ENCODE measurements around the gene NANOS2.

Gene NANOS2

DNA sequence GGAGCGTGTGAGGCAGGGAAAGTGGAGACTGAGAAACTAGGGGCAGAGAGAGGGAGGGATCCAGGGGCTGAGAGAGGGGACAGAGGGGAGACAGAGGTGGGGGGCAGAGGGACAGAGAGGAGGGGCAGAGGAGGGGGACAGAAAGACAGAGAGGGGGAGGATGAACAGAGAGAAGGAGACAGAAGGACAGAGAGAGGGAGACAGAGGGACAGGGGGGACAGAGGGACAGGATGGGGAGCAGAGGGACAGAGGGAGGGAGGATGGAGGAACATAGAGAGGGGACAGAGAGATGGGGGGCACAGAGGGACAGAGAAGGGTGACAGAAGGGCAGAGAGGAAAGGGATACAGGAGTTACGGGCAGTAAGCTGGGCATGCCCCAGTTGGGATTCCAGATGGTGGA lies 14.7 kb upstream of the NANOS2 start:
- Histone ChIP-seq H3K9me3 (ENCODE audit: control insufficient read depth in 1 of 2, low read length in 2 of 2) (no peaks in the 10 kb centered on the region), H3K4me1 (ENCODE audit: control insufficient read depth in 1 of 2, insufficient read depth in 2 of 2, low read length in 2 of 2) (peaks cover 4 to 5% of the 10 kb centered on the region in 2 donors), H3K36me3 (ENCODE audit: control insufficient read depth in 1 of 2, insufficient read depth in 2 of 2, low read length in 2 of 2) (no peaks in the 10 kb centered on the region), H3K4me3 (ENCODE audit: low read depth in 1 of 2, low read length in 2 of 2) (no peak overlapping the region), H3K9ac (ENCODE audit: low read depth in 1 of 2, low read length in 2 of 2) (no peak overlapping the region), H3K27ac (ENCODE audit: low read depth, low read length) (no peak overlapping the region), H3K27me3 (ENCODE audit: control insufficient read depth in 1 of 2, insufficient read depth in 2 of 2, low read length in 2 of 2) (peaks cover 0 to 6% of the 10 kb centered on the region in 2 donors)

DNA sequence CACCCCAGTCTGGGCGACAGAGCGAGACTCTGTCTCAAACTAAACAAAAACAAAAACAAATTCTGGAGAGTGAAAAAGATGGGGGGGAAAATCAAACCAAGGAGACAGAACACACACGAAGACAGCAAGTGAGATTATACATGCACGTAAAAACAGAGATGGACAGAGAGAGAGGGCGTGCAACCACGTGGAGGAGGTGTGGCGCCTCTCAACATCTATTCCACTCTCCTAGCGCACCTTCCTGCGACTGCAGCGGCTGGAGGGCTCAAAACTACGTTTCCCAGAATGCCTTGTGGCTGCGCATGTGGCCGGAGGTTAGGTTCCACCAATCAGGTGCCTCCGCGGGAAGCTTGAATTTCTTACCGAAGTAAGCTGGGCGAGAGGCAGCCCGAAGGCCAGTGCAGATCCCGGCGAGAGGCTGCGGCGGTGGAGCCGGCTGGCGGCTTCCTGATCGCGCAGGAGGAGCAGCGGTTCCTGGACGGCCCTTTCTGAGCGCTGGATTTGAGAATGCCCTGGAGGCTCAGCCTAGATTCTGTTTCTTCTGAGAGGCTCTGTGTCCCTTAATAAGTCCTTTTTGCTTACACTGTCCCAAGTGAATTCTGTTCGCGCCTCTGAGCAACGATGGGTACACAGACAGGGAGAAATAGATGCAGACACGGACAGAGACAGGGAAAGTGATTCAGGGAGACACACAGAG lies 13.1 kb upstream of the NANOS2 start:
- Histone ChIP-seq H3K27ac (ENCODE audit: low read depth, low read length) (no peak overlapping the region), H3K36me3 (ENCODE audit: control insufficient read depth in 1 of 2, insufficient read depth in 2 of 2, low read length in 2 of 2) (no peaks in the 10 kb centered on the region), H3K4me3 (ENCODE audit: low read depth in 1 of 2, low read length in 2 of 2) (no peak overlapping the region), H3K4me1 (ENCODE audit: control insufficient read depth in 1 of 2, insufficient read depth in 2 of 2, low read length in 2 of 2) (peaks cover 4 to 5% of the 10 kb centered on the region in 2 donors), H3K9me3 (ENCODE audit: control insufficient read depth in 1 of 2, low read length in 2 of 2) (no peaks in the 10 kb centered on the region), H3K27me3 (ENCODE audit: control insufficient read depth in 1 of 2, insufficient read depth in 2 of 2, low read length in 2 of 2) (peaks cover 0 to 3% of the 10 kb centered on the region in 2 donors), H3K9ac (ENCODE audit: low read depth in 1 of 2, low read length in 2 of 2) (no peak overlapping the region)

DNA sequence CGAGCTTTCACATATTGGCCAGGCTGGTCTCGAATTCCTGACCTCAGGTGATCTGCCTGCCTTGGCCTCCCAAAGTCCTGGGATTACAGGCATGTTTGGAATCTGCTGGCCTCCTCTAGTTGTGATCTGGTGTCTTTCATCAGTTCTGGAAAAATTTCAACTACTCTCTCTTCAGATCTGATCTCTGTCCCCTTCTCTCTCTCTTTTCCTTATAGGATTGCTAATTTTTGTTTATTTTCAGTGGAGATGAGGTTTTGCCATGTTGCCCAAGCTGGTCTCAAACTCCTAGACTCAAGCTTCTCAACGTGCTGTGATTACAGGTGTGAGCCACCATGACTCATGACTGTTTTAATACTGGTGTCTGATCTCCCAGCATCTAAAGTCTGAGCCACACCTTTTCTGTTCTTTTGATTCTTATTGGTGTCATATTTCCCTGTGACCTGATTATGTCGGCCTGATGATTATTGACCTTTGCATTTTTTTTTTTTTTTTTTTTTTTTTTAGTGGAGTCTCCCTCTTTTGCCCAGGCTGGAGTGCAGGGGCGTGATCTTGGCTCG lies 10.4 kb upstream of the NANOS2 start:
- no peaks in the 10 kb centered on the region for H3K36me3 ChIP-seq (ENCODE audit: control insufficient read depth in 1 of 2, insufficient read depth in 2 of 2, low read length in 2 of 2)
- peaks cover 4 to 5% of the 10 kb centered on the region in 2 donors for H3K4me1 ChIP-seq (ENCODE audit: control insufficient read depth in 1 of 2, insufficient read depth in 2 of 2, low read length in 2 of 2)
- no peaks in the 10 kb centered on the region for H3K9me3 ChIP-seq (ENCODE audit: control insufficient read depth in 1 of 2, low read length in 2 of 2)
- H3K27ac ChIP-seq (ENCODE audit: low read depth, low read length) = no peak overlapping the region
- no peak overlapping the region for H3K9ac ChIP-seq (ENCODE audit: low read depth in 1 of 2, low read length in 2 of 2)
- no peak overlapping the region for H3K4me3 ChIP-seq (ENCODE audit: low read depth in 1 of 2, low read length in 2 of 2)
- H3K27me3 ChIP-seq (ENCODE audit: control insufficient read depth in 1 of 2, insufficient read depth in 2 of 2, low read length in 2 of 2) = peaks cover 0 to 8% of the 10 kb centered on the region in 2 donors

DNA sequence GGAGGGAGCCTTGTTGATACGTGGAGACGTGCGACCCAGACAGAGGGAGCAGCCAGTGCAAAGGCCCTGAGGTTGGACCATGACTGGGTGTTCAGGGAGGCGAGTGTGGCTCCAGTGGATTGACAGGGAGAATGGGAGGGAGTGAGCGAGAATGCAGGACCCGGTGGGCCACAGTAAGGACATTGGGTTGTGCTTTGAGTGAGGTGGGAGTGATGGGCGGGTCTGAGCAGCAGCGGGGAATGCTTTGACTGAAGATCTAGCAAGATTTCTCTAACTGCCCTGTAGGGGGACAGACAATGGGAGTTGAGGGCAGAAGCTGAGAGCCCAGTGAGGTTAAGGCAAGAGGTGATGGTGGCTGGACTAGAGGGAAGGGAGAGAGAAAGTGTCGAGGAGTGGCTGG lies 7.7 kb upstream of the NANOS2 start:
- Histone ChIP-seq H3K4me1 (ENCODE audit: control insufficient read depth in 1 of 2, insufficient read depth in 2 of 2, low read length in 2 of 2) (no peaks in the 10 kb centered on the region), H3K9ac (ENCODE audit: low read depth in 1 of 2, low read length in 2 of 2) (no peak overlapping the region), H3K27ac (ENCODE audit: low read depth, low read length) (no peak overlapping the region), H3K9me3 (ENCODE audit: control insufficient read depth in 1 of 2, low read length in 2 of 2) (no peaks in the 10 kb centered on the region), H3K4me3 (ENCODE audit: low read depth in 1 of 2, low read length in 2 of 2) (no peak overlapping the region), H3K36me3 (ENCODE audit: control insufficient read depth in 1 of 2, insufficient read depth in 2 of 2, low read length in 2 of 2) (no peaks in the 10 kb centered on the region), H3K27me3 (ENCODE audit: control insufficient read depth in 1 of 2, insufficient read depth in 2 of 2, low read length in 2 of 2) (peaks cover 0 to 14% of the 10 kb centered on the region in 2 donors)

DNA sequence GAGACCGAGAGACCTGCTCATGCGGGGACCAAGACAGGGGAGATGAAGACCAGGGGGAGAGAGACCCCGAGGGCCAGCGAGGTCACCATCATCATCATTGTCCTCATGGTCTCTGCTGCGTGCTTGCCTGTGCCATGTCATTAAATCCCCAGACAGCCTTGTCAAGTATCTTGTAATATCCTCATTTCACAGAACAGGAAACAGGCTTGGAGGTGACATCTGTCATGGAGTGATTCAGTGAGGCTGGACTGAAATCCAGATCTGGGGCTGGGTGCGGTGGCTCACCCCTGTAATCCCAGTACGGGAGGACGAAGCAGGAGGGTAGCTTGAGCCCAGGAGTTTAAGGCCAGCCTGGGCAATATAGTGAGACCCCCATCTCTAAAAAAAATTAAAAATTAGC lies 5.9 kb upstream of the NANOS2 start:
- H3K27ac ChIP-seq (ENCODE audit: low read depth, low read length) = no peak overlapping the region
- no peak overlapping the region for H3K4me3 ChIP-seq (ENCODE audit: low read depth in 1 of 2, low read length in 2 of 2)
- no peaks in the 10 kb centered on the region for H3K36me3 ChIP-seq (ENCODE audit: control insufficient read depth in 1 of 2, insufficient read depth in 2 of 2, low read length in 2 of 2)
- no peaks in the 10 kb centered on the region for H3K4me1 ChIP-seq (ENCODE audit: control insufficient read depth in 1 of 2, insufficient read depth in 2 of 2, low read length in 2 of 2)
- H3K9ac ChIP-seq (ENCODE audit: low read depth in 1 of 2, low read length in 2 of 2) = no peak overlapping the region
- peaks cover 0 to 14% of the 10 kb centered on the region in 2 donors for H3K27me3 ChIP-seq (ENCODE audit: control insufficient read depth in 1 of 2, insufficient read depth in 2 of 2, low read length in 2 of 2)
- H3K9me3 ChIP-seq (ENCODE audit: control insufficient read depth in 1 of 2, low read length in 2 of 2) = no peaks in the 10 kb centered on the region

DNA sequence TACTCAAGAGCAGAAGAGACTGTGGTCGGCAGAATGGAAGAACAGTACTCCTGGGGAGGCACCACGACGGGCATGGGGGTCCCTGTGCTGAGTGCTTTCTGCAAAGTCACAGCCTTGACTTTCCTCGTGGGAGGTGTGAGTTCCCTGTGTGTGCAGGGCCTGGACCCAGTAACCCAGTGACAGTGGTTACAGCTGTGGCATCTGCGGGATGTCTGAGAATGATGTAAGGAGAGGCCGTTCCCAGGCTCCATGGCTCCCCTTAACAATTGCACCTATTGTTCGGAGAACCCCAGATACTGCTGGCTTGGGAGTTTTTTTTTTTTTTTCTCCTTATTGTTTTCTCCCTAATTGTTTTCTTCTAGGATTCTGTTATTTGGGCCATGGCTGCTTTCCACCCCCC lies 5.1 kb upstream of the NANOS2 start:
- H3K4me1 ChIP-seq (ENCODE audit: control insufficient read depth in 1 of 2, insufficient read depth in 2 of 2, low read length in 2 of 2) = no peaks in the 10 kb centered on the region
- no peak overlapping the region for H3K9ac ChIP-seq (ENCODE audit: low read depth in 1 of 2, low read length in 2 of 2)
- H3K9me3 ChIP-seq (ENCODE audit: control insufficient read depth in 1 of 2, low read length in 2 of 2) = no peaks in the 10 kb centered on the region
- H3K4me3 ChIP-seq (ENCODE audit: low read depth in 1 of 2, low read length in 2 of 2) = no peak overlapping the region
- peaks cover 0 to 17% of the 10 kb centered on the region in 2 donors for H3K27me3 ChIP-seq (ENCODE audit: control insufficient read depth in 1 of 2, insufficient read depth in 2 of 2, low read length in 2 of 2)
- no peaks in the 10 kb centered on the region for H3K36me3 ChIP-seq (ENCODE audit: control insufficient read depth in 1 of 2, insufficient read depth in 2 of 2, low read length in 2 of 2)
- H3K27ac ChIP-seq (ENCODE audit: low read depth, low read length) = no peak overlapping the region

DNA sequence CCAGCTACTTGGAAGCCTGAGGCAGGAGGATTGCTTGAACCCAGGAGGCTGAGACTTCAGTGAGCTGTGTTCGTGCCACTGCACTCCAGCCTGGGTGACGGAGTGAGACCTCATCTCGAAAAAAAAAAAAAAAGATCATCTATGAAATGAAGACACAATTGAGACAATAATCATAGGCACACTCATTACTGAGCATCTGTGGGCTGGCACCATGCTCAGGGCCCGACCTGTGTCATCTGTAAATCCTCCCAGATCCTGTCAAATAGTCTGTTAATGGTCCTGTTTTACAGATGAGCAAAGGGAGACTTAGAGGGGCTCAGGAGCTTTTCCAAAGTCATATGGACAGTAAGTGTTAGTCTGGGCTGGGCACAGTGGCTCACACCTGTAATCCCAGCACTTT lies 4.1 kb upstream of the NANOS2 start:
- no peaks in the 10 kb centered on the region for H3K36me3 ChIP-seq (ENCODE audit: control insufficient read depth in 1 of 2, insufficient read depth in 2 of 2, low read length in 2 of 2)
- no peak overlapping the region for H3K9ac ChIP-seq (ENCODE audit: low read depth in 1 of 2, low read length in 2 of 2)
- no peak overlapping the region for H3K4me3 ChIP-seq (ENCODE audit: low read depth in 1 of 2, low read length in 2 of 2)
- no peak overlapping the region for H3K27ac ChIP-seq (ENCODE audit: low read depth, low read length)
- no peaks in the 10 kb centered on the region for H3K9me3 ChIP-seq (ENCODE audit: control insufficient read depth in 1 of 2, low read length in 2 of 2)
- H3K4me1 ChIP-seq (ENCODE audit: control insufficient read depth in 1 of 2, insufficient read depth in 2 of 2, low read length in 2 of 2) = no peaks in the 10 kb centered on the region
- H3K27me3 ChIP-seq (ENCODE audit: control insufficient read depth in 1 of 2, insufficient read depth in 2 of 2, low read length in 2 of 2) = peaks cover 0 to 17% of the 10 kb centered on the region in 2 donors

DNA sequence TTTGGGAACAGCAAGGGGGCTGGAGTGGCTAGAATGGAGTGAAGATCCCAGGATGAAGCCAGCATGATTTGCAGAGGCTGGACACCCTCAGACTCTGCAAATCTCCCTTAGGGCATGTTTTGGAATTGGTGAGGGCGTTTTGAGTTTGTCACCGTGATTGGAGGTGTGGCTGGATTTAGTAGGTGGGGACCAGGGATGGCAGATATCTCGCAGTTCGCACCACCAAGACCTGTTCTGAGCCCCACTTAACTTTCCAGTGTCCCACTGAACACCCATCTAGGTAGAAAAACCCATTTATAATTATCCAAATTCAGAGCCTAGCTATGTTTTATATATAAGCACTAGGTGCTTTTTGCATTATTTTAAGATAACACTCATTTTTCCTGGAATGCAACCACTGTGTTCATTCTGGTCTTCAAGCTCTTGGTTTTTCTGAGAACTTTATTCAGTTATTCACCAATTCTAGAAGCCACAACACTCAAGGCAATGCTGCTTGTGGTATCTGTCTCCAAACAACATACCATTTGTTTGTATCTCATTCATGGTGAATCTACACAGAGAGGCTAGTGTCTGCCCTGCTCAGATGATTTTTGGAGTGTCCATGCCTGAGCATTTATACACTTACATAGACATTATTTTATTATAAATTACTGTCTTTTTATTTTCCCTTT lies 3.0 kb upstream of the NANOS2 start:
- no peak overlapping the region for H3K4me3 ChIP-seq (ENCODE audit: low read depth in 1 of 2, low read length in 2 of 2)
- H3K9ac ChIP-seq (ENCODE audit: low read depth in 1 of 2, low read length in 2 of 2) = no peak overlapping the region
- H3K27ac ChIP-seq (ENCODE audit: low read depth, low read length) = no peak overlapping the region
- H3K36me3 ChIP-seq (ENCODE audit: control insufficient read depth in 1 of 2, insufficient read depth in 2 of 2, low read length in 2 of 2) = no peaks in the 10 kb centered on the region
- H3K4me1 ChIP-seq (ENCODE audit: control insufficient read depth in 1 of 2, insufficient read depth in 2 of 2, low read length in 2 of 2) = no peaks in the 10 kb centered on the region
- H3K27me3 ChIP-seq (ENCODE audit: control insufficient read depth in 1 of 2, insufficient read depth in 2 of 2, low read length in 2 of 2) = peaks cover 0 to 17% of the 10 kb centered on the region in 2 donors
- no peaks in the 10 kb centered on the region for H3K9me3 ChIP-seq (ENCODE audit: control insufficient read depth in 1 of 2, low read length in 2 of 2)

DNA sequence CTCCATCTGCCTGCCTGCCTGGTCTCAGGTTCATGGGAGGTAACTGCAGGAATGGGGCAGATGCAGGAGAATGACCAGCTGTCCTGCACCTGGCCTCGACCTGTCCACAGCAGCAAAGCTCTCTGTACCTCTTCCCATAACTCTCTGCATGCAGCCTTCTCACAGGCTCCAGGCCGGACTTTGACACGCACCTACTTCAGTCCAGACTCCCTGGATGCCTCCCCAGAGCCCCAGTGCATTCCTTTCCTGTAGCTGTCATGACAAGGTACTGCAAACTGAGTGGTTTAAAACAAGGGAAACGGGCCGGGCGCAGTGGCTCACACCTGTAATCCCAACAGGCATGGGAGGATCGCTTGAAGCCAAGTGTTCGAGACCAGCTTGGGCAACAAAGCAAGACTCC lies 3.3 kb downstream of the NANOS2 start:
- Histone ChIP-seq H3K4me1 (ENCODE audit: control insufficient read depth in 1 of 2, insufficient read depth in 2 of 2, low read length in 2 of 2) (no peaks in the 10 kb centered on the region), H3K27ac (ENCODE audit: low read depth, low read length) (no peak overlapping the region), H3K9ac (ENCODE audit: low read depth in 1 of 2, low read length in 2 of 2) (no peak overlapping the region), H3K36me3 (ENCODE audit: control insufficient read depth in 1 of 2, insufficient read depth in 2 of 2, low read length in 2 of 2) (no peaks in the 10 kb centered on the region), H3K27me3 (ENCODE audit: control insufficient read depth in 1 of 2, insufficient read depth in 2 of 2, low read length in 2 of 2) (peaks cover 0 to 3% of the 10 kb centered on the region in 2 donors), H3K4me3 (ENCODE audit: low read depth in 1 of 2, low read length in 2 of 2) (no peak overlapping the region), H3K9me3 (ENCODE audit: control insufficient read depth in 1 of 2, low read length in 2 of 2) (no peaks in the 10 kb centered on the region)

DNA sequence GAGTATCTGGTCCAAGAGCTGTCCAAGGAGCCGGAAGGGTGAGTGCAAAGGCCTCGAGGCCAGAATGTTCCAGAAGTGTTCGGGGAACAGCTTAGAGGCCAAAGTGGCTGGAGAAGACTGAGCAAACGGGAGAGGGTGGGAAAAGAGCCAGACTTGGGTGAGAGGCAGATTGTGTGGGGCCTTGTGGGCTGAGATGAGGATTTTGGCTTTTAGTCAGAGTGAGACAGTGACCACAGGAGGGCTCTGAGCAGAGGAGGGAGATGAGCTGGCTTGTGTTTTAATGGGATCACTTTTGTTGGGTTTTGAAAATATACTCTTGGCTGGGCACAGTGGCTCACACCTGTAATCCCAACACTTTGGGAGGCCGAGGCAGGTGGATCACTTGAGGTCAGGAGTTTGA lies 5.6 kb downstream of the NANOS2 start:
- Histone ChIP-seq H3K27me3 (ENCODE audit: control insufficient read depth in 1 of 2, insufficient read depth in 2 of 2, low read length in 2 of 2) (no peaks in the 10 kb centered on the region), H3K27ac (ENCODE audit: low read depth, low read length) (no peak overlapping the region), H3K36me3 (ENCODE audit: control insufficient read depth in 1 of 2, insufficient read depth in 2 of 2, low read length in 2 of 2) (no peaks in the 10 kb centered on the region), H3K4me1 (ENCODE audit: control insufficient read depth in 1 of 2, insufficient read depth in 2 of 2, low read length in 2 of 2) (no peaks in the 10 kb centered on the region), H3K9ac (ENCODE audit: low read depth in 1 of 2, low read length in 2 of 2) (no peak overlapping the region), H3K4me3 (ENCODE audit: low read depth in 1 of 2, low read length in 2 of 2) (no peak overlapping the region), H3K9me3 (ENCODE audit: control insufficient read depth in 1 of 2, low read length in 2 of 2) (no peaks in the 10 kb centered on the region)

All from duodenal mucosa (tissue), 2 donors.